Tibial nerve (tissue), 4 donors: ENCODE data around the gene ZNF629.

ENCODE experiments used
- CTCF ChIP-seq, 5 experiments: fragments of 200-600 bp in 3 of 5; fragments of 450-650 bp in 2 of 5; sonication (generic) in 3 of 5; IDR thresholded peaks; one replicate each; pipeline ENCODE4 v1.5.1; 2016 to 2019; ENCODE audit warnings: antibody characterized with exemption in 5 of 5, mild to moderate bottlenecking in 3 of 5, moderate library complexity in 2 of 5
- EP300 ChIP-seq, 2 donors: sonication (generic); formaldehyde crosslinking; IDR thresholded peaks; one replicate each; pipeline ENCODE4 v1.6.1; 2017; ENCODE audit warnings: antibody characterized with exemption in 2 of 2, mild to moderate bottlenecking in 1 of 2
- POLR2A ChIP-seq, 2 donors: fragments of 450-650 bp; IDR thresholded peaks; one replicate each; pipeline ENCODE4 v1.6.1; 2017; ENCODE audit warnings: antibody characterized with exemption in 2 of 2, mild to moderate bottlenecking in 2 of 2, moderate library complexity in 2 of 2

DNA sequence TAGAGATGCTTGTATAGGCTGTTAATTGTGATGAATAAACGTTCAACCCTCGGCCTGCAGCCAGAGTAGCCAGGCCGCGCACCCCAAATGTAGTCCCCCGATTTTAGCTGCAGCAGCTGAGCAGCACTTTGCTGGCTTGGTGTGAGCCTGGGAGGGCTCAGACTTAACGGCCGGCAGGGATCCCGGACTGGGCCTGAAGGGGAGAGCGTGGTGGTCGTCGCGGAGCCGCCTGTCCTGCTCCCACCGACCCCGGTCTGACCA is 11.9 kb downstream of the ZNF629 start:
- TF ChIP-seq POLR2A (IDR thresholded peaks at IDR 0.05) (no peak), CTCF (IDR thresholded peaks at IDR 0.05) (no peak), EP300 (IDR thresholded peaks at IDR 0.05) (no peak)
